Measurements from ENCODE around the gene CRIP2.

The CRIP2 gene

GRCh38 chr14:105476831-105477659, 2.4 kb downstream of the CRIP2 start:
- no peak for DNase-seq (ENCODE audit: low read depth)

GRCh38 chr14:105477660-105478397, 3.2 kb downstream of the CRIP2 start:
- peak; percentile 87 for DNase-seq (ENCODE audit: low read depth)

- DNase-seq (ENCODE audit: low read depth), result no peak
Observed at GRCh38 chr14:105478398-105479251, 4.0 kb downstream of the CRIP2 start.

- no peak for DNase-seq (ENCODE audit: low read depth)
Observed at GRCh38 chr14:105479431-105480158, 5.0 kb downstream of the CRIP2 start.

- DNase-seq (ENCODE audit: low read depth), result no peak
Observed at GRCh38 chr14:105480199-105480746, 5.7 kb downstream of the CRIP2 start.

- DNase-seq (ENCODE audit: low read depth), result no peak
Observed at GRCh38 chr14:105480807-105481801, 6.5 kb downstream of the CRIP2 start.

- DNase-seq (ENCODE audit: low read depth), result peak; percentile 65
Observed at GRCh38 chr14:105481886-105482457, 7.4 kb downstream of the CRIP2 start.

- DNase-seq (ENCODE audit: low read depth), result no peak
Observed at GRCh38 chr14:105482486-105483110, 8.0 kb downstream of the CRIP2 start.

GRCh38 chr14:105483300-105484068, 8.9 kb downstream of the CRIP2 start:
- no peak for DNase-seq (ENCODE audit: low read depth)

GRCh38 chr14:105484069-105484996, 9.7 kb downstream of the CRIP2 start:
- no peak for DNase-seq (ENCODE audit: low read depth)

- no peak for DNase-seq (ENCODE audit: low read depth)
Observed at GRCh38 chr14:105484997-105485393, 10.4 kb downstream of the CRIP2 start.

GRCh38 chr14:105485739-105486162, 11.1 kb downstream of the CRIP2 start:
- DNase-seq (ENCODE audit: low read depth), result no peak

- DNase-seq (ENCODE audit: low read depth), result no peak
Observed at GRCh38 chr14:105486163-105486973, 11.7 kb downstream of the CRIP2 start, which contains the start of gene CRIP1. Gene CRIP1, plus strand, starts transcription at chr14:105486886. Its CDS starts 374 bp downstream, at chr14:105487260.

GRCh38 chr14:105486974-105487448, 12.4 kb downstream of the CRIP2 start:
- no peak for DNase-seq (ENCODE audit: low read depth)

GRCh38 chr14:105487449-105487985, 12.9 kb downstream of the CRIP2 start:
- DNase-seq (ENCODE audit: low read depth), result no peak

Data from CMK (cell line).